ENCODE measurements around the gene PCBD1.
"Not testable (repeated sequence)": the region's sequence is repeated elsewhere in the genome, so short reads cannot be mapped to it uniquely, and the experiment has no call there.

The PCBD1 gene

DNA sequence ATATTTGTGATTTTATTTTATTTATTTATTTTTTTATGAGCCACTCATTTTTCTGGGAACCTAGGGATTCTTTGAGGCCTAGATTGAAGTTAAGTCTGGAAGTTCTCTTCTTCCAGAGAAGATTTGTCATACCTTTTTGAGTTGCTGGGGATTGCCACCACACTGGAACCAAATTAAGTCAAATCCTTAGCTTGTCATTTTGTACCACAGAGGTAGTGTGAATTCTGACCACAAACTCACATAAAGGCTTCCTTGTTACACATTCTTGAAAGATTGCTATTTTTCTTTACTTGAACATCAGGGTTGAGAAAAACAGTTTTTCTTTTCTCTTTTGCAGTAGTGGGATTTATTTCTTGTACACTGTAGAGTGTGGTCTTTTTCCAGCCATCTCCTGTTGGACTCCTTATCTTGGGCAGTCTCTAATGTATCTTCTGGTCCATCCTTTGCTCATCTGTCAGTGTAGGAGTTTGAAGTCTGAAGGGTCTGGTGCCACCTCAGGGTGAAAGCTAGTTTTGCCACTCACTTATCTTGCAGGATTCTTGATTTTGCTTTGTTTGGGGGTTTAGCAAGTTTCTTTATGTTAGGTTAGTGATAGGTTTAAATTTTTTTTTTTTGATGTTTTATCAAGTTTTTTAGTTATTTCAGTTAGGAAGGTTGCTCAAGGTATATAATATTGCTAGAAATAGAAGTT, 24.8 kb downstream of the PCBD1 start:
- no peaks in the 10 kb centered on the region for H3K27me3 Mint-ChIP-seq
- H3K4me1 Mint-ChIP-seq = peaks cover 2% of the 10 kb centered on the region
- H3K27ac Mint-ChIP-seq = no peak overlapping the region
- no peak overlapping the region for H3K4me3 Mint-ChIP-seq
- no peaks in the 10 kb centered on the region for H3K9me3 Mint-ChIP-seq
- H3K36me3 Mint-ChIP-seq = peaks cover 20% of the 10 kb centered on the region

DNA sequence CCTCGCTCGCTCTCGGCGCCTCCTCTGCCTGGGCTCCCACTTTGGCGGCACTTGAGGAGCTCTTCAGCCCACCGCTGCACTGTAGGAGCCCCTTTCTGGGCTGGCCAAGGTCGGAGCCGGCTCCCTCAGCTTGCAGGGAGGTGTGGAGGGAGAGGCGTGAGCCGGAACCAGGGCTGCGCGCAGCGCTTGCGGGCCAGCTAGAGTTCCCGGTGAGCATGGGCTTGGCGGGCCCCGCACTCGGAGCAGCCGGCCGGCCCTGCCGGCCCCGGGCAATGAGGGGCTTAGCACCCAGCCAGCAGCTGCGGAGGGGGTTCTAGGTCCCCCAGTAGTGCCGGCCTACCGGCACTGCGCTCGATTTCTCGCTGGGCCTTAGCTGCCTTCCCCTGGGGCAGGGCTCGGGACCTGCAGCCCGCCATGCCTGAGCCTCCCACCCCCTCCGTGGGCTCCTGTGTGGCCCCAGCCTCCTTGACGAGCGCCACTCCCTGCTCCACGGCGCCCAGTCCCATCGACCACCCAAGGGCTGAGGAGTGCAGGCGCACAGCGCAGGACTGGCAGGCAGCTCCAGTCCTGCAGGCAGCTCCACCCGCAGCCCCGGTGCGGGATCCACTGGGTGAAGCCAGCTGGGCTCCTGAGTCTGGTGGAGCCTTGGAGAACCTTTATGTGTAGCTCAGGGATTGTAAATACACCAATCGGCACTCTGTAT, 26.7 kb downstream of the PCBD1 start:
- not testable (repeated sequence) for H3K27ac Mint-ChIP-seq, H3K4me1 Mint-ChIP-seq, H3K27me3 Mint-ChIP-seq, H3K4me3 Mint-ChIP-seq, H3K9me3 Mint-ChIP-seq
- H3K36me3 Mint-ChIP-seq = peaks cover 23% of the 10 kb centered on the region

DNA sequence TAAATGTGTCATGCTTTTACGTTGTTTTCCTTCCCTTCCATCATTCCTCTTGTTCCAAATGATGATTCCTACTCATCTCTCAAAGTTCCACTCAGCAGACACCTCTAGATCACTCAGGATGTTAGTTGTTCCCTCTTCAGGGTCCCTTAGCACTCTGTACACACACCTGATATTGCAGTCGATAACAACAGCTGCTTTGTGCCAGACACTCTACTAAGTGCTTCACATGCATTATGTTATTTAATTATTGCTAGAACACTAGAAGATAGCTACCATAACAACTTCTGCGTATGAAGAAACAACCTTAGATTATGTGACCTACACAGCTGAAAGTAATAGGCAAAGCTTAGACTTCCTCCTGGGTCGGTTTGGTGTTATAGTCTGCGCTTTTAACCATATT, 29.6 kb downstream of the PCBD1 start:
- H3K27ac Mint-ChIP-seq = peak overlapping the region; percentile 20
- peaks cover 4% of the 10 kb centered on the region for H3K4me1 Mint-ChIP-seq
- no peak overlapping the region for H3K4me3 Mint-ChIP-seq
- H3K9me3 Mint-ChIP-seq = no peaks in the 10 kb centered on the region
- H3K36me3 Mint-ChIP-seq = peaks cover 18% of the 10 kb centered on the region
- no peaks in the 10 kb centered on the region for H3K27me3 Mint-ChIP-seq

DNA sequence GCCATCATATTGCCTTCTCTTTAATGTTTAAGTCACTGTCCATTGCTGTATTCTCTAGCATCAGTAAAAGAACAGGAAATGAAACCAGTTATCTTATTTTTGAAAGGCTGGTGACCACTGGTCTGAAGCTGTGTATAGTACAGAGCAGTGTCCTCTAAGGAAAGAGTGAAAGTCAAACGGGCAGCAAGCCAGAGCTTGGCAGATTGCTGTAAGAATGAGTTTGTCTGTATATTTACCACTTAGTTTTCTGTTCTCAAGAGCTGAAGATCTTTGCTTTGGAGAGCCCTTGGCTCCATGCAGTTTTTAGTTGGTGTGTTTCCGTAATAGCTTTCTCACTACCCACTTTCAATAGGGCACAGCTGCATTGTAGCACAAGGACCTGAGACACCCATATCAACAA, 31.9 kb downstream of the PCBD1 start:
- Mint-ChIP-seq H3K27me3 (no peaks in the 10 kb centered on the region), H3K4me3 (no peak overlapping the region), H3K4me1 (peaks cover 4% of the 10 kb centered on the region), H3K36me3 (peaks cover 20% of the 10 kb centered on the region), H3K27ac (no peak overlapping the region), H3K9me3 (no peaks in the 10 kb centered on the region)

DNA sequence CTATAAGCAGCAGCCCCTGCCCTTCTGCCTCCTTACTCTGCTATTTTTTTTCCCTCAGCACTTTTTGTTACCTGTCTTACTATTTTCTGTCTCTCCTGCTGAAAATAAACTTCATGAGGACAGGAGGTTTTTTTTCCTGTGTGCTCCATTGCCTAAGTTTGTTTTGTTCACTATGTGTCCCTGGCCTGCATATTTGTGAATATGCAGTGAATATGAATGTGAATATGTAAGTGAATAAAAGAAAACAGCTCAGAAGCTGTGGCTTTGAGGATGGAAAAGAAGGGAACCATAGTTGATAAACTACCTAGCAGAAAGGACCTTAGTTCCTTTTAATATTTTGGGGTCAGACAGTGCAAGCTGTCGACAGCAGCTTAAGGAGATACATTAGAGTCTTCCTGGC, 34.9 kb downstream of the PCBD1 start:
- no peaks in the 10 kb centered on the region for H3K27me3 Mint-ChIP-seq
- peaks cover 15% of the 10 kb centered on the region for H3K4me1 Mint-ChIP-seq
- H3K9me3 Mint-ChIP-seq = no peaks in the 10 kb centered on the region
- no peak overlapping the region for H3K4me3 Mint-ChIP-seq
- H3K36me3 Mint-ChIP-seq = peaks cover 12% of the 10 kb centered on the region
- no peak overlapping the region for H3K27ac Mint-ChIP-seq

DNA sequence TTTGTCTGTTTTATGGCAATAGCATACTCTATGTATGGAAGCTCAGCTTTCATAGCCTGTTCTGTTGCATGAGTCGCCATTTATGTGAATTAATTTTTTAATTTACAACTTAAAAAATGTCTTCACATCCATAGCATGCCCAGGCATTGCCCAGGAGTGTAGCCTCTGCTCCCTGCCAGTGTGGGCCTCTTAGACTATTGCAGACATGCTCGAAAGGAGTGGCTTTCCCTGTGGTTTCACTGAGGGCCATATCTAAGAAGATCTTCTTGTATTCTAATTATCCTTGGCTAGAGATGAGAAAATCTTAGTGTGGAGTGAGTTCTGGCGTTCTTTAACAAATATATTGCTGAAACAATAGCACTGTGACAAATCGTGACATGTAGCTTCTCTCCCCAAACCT, 35.3 kb downstream of the PCBD1 start:
- H3K27ac Mint-ChIP-seq = no peak overlapping the region
- H3K27me3 Mint-ChIP-seq = no peaks in the 10 kb centered on the region
- H3K9me3 Mint-ChIP-seq = no peaks in the 10 kb centered on the region
- H3K36me3 Mint-ChIP-seq = peaks cover 11% of the 10 kb centered on the region
- H3K4me3 Mint-ChIP-seq = no peak overlapping the region
- H3K4me1 Mint-ChIP-seq = peaks cover 14% of the 10 kb centered on the region

DNA sequence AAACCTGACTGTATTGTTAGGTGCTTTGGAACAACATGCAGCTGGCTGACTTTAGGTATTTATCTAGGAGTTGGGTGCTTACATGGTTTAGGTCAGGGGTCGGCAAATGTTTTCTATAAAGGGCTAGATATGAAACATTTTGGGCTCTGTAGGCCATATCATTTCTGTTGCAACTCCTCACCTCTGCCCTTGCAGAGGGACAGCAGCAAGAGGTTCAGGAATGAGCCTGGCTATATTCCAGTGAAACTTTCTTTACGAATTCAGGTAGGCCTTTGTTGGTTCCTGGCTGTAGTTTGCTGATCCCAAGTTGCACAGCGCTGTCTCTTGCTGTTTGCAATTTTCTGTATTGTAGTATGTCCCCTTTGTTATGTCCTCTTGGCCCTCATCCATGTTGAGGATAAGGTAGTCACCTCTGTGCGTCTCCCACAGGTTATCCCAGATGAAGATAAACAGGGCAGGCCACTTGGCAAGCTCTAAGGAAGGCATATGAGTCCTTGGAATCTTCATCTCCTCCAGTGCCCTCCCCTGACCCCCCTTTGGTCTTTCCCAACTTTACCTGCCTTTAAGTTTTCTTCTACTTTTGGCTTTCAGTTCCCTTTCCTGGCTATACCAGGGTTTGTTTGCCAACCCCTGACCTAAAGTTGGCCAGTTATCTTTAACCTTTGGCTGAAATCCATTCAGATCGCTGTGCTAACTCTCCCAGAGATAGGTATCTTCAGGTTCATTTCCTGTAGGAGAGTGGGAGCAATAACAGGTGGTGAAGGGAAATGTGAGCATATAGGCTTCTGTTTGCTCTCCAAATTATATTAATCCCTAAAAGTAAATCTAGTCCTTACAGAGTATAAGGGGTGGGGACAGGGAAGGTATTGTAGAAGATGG, 36.5 kb downstream of the PCBD1 start:
- no peaks in the 10 kb centered on the region for H3K27me3 Mint-ChIP-seq
- no peak overlapping the region for H3K27ac Mint-ChIP-seq
- H3K36me3 Mint-ChIP-seq = peaks cover 11% of the 10 kb centered on the region
- H3K4me1 Mint-ChIP-seq = peaks cover 20% of the 10 kb centered on the region
- H3K4me3 Mint-ChIP-seq = no peak overlapping the region
- no peaks in the 10 kb centered on the region for H3K9me3 Mint-ChIP-seq

DNA sequence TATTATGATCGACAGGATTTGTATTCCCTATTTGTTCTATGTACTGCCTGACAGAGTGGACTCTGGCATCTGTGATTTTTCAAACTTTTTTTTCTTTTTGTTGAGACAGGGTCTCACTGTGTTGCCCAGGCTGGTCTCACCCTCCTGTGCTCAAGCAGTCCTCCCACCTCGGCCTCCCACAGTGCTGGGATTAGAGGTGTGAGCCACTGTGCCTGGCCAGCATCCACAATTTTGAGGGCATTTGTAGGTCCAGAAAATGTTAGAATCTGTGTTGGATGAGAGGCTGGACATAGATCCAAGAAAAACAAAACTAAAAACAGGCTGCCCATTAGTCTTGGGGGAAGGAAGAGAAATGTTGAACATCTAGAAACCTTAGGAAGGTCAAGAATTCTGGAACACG, 38.3 kb downstream of the PCBD1 start:
- H3K27ac Mint-ChIP-seq = no peak overlapping the region
- no peaks in the 10 kb centered on the region for H3K27me3 Mint-ChIP-seq
- H3K4me1 Mint-ChIP-seq = peaks cover 20% of the 10 kb centered on the region
- no peak overlapping the region for H3K4me3 Mint-ChIP-seq
- no peaks in the 10 kb centered on the region for H3K9me3 Mint-ChIP-seq
- peaks cover 17% of the 10 kb centered on the region for H3K36me3 Mint-ChIP-seq

DNA sequence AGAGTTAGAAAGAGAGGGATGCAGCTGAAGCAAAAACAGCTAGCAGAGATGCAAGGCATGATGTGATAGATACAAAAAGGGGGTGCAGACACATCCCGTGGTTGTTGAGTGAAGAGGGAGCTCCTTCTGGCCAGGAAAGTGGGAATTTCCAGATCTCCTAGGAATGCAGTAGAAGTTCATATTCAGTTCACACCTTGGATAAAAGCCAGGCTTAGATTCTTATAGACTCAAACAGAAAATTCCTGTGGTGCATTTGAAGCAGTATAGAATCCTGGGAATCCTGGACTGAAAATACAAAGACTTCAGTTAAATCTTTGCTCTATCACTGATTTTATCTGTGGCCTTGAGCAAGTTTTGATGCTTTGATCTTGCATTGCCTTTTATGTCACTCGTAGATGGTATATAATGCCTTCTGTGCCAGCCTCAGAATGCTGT, 38.8 kb downstream of the PCBD1 start:
- Mint-ChIP-seq H3K36me3 (peaks cover 19% of the 10 kb centered on the region), H3K27me3 (no peaks in the 10 kb centered on the region), H3K27ac (no peak overlapping the region), H3K4me1 (peaks cover 20% of the 10 kb centered on the region), H3K9me3 (no peaks in the 10 kb centered on the region), H3K4me3 (no peak overlapping the region)

DNA sequence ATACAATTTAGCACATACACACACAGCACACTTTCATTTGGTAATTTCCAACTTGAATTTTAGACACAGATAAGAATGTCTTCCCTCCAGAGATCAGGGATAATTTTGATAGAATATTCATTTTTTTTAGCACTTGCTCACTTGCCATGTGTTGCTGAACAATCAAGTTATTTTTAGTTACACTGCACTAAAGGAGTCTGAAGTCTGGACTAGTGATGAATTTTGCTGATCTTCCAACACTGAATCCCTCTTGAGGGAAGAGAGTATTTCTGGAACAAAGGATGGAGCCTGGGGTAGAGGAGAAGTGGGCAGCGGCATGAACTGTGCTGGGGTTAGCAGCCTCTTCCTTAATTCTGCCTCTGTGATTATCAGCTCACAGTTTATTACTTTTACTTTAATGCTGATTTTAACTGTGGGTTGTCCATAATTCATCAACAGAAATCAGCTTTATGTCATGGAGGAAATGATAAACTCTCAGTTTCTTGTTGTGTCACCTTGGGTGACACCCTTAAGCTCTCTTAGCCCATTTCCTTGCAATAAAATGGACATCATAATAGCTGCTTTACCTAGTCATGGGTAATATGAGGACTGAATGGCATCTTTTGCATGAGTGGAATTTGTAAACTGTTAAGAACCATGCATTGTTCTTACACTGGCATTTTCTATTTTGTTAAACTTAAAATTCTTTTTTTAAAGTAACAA, 40.6 kb downstream of the PCBD1 start:
- H3K4me3 Mint-ChIP-seq = no peak overlapping the region
- H3K36me3 Mint-ChIP-seq = peaks cover 27% of the 10 kb centered on the region
- no peaks in the 10 kb centered on the region for H3K9me3 Mint-ChIP-seq
- H3K27me3 Mint-ChIP-seq = no peaks in the 10 kb centered on the region
- H3K4me1 Mint-ChIP-seq = peaks cover 20% of the 10 kb centered on the region
- no peak overlapping the region for H3K27ac Mint-ChIP-seq

DNA sequence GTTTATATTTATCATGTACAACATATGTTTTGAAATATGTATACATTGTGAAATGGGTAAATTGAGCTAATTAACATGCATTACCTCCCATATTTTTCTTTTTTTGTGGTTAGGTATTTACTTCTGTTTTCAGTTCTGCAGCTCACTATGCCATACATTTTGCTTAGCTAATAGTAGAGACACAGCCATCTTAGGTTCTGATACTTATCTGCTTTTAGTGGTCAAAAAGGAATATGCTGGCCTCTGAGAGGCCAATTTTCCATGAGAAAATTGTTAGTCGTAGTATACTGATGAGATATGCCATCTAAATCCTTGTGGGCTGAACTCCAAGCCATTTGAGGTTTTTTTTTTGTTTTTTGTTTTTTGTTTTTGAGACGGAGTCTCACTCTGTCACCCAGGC, 41.6 kb downstream of the PCBD1 start:
- Mint-ChIP-seq H3K36me3 (peaks cover 26% of the 10 kb centered on the region), H3K4me3 (no peak overlapping the region), H3K27me3 (no peaks in the 10 kb centered on the region), H3K9me3 (no peaks in the 10 kb centered on the region), H3K4me1 (peaks cover 22% of the 10 kb centered on the region), H3K27ac (no peak overlapping the region)

DNA sequence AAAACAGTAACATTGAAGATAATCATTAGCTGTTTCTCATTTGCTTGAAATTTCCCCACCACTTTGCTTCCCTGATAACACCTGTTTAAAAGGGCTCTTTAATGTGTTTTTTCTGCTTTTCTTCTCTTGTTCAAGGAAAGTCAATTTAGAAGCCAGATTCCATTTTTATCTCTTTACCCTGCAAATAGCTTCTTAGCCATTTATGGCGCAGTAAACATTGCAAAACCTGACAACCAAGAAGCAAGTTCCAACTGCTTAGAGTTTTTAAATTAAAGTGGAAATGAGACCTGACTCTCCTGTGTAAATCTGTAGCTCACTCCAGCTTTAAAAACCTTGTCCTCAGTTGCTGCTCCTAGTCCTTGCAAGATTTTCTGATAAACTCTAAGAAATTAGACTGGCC, 42.5 kb downstream of the PCBD1 start:
- Mint-ChIP-seq H3K36me3 (peaks cover 29% of the 10 kb centered on the region), H3K27me3 (no peaks in the 10 kb centered on the region), H3K4me1 (peaks cover 30% of the 10 kb centered on the region), H3K27ac (no peak overlapping the region), H3K9me3 (no peaks in the 10 kb centered on the region), H3K4me3 (no peak overlapping the region)

DNA sequence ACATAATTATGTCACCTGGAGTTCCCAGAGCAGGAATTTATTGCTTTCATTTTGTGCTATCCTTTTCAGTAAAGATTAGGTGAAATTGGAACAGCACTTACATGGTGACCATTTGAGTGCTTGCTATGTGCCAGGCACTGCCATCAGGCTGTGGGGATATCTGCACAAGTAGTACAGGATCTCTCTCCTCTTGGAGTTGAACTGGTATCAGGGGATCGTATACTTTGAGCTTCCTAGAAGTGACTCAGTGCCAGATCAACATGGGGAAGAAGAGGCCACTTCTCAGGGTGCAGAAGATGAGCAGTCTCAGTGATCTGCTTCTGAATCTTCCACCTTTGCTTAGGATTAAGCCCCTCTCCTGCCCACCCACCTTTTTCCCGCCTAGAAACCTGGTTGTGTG, 43.1 kb downstream of the PCBD1 start:
- no peak overlapping the region for H3K4me3 Mint-ChIP-seq
- H3K4me1 Mint-ChIP-seq = peaks cover 33% of the 10 kb centered on the region
- H3K27ac Mint-ChIP-seq = no peak overlapping the region
- H3K27me3 Mint-ChIP-seq = no peaks in the 10 kb centered on the region
- H3K9me3 Mint-ChIP-seq = no peaks in the 10 kb centered on the region
- H3K36me3 Mint-ChIP-seq = peaks cover 31% of the 10 kb centered on the region

DNA sequence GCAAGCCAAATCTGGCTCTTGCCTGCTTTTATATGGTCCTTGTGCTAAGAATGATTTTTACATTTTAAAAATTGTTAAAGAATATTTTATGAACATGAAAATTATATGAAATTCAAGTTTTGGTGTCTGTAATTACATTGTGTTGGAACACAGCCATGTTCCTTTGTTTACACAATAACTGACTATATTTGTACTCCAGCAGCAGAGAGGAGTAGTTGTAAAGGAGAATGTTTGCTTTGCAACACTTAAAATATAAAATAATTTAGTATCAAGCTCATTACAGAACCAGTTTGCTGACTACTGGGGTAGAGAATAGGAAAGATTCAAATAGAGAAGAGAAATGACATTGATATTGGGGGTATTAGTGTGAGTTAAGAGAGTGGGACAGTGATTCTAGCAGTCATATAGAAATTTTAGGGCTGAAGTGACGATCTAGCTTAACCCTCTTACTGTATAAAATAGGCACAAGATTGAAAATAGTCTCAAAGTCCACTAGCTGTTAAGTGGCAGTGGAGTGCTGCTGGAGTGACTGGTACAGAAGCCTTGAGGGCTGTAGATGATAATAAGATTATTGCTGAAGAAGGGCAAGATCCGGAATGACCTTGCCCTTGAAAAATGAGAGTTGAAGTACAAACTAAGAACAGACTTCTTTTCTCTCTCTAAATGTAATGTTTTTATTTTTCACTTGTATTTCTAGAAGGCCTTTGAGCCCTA, 44.4 kb downstream of the PCBD1 start:
- Mint-ChIP-seq H3K4me1 (peaks cover 25% of the 10 kb centered on the region), H3K27me3 (no peaks in the 10 kb centered on the region), H3K27ac (no peak overlapping the region), H3K9me3 (no peaks in the 10 kb centered on the region), H3K4me3 (no peak overlapping the region), H3K36me3 (peaks cover 33% of the 10 kb centered on the region)

DNA sequence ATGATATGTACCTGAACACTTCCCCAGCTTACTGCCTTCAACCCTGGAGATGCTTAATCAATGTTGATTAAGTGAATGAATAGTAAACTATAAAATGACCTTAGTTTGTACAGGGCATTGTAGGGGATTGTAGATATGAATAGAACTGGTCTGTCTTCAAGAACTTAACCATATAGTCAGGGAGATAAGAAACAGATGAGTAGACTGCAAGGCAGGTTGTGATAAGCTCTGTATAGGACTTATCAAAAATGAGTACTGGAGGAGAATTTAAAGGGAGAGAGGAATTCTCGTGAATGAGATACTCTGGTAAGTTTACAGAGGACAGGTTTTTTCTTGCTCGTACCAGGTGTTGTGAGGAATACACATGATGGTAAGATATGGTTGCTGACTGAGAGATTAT, 45.0 kb downstream of the PCBD1 start:
- no peak overlapping the region for H3K4me3 Mint-ChIP-seq
- no peaks in the 10 kb centered on the region for H3K9me3 Mint-ChIP-seq
- peaks cover 24% of the 10 kb centered on the region for H3K4me1 Mint-ChIP-seq
- peaks cover 31% of the 10 kb centered on the region for H3K36me3 Mint-ChIP-seq
- H3K27me3 Mint-ChIP-seq = no peaks in the 10 kb centered on the region
- H3K27ac Mint-ChIP-seq = no peak overlapping the region
